HepG2 (cell line): ENCODE results near the gene CDC123. TPM values are rescaled to one million over a fixed set of nuclear protein-coding genes. Genes with fewer than 3 reads are reported as not detected.

ENCODE experiments used
- ADNP ChIP-seq: sonication (generic); formaldehyde crosslinking; IDR thresholded peaks from 2 replicates; pipeline ENCODE4 v1.4.0; 2020; ENCODE audit warnings: missing genetic modification reagents
- ASH2L ChIP-seq: fragments of 300-600, 200-600 bp; sonication (generic); IDR thresholded peaks from 2 replicates; pipeline ENCODE4 v1.7.0; 2017; ENCODE audit warnings: low read depth, mild to moderate bottlenecking, moderate library complexity, mixed read lengths, low read length; ENCODE audit not compliant: insufficient read length
- CREBL2 ChIP-seq: sonication (generic); formaldehyde crosslinking; IDR thresholded peaks from 2 replicates; pipeline ENCODE4 v1.8.1; 2023; ENCODE audit warnings: missing genetic modification reagents, mild to moderate bottlenecking, borderline replicate concordance
- HNRNPLL ChIP-seq: fragments of 200-400 bp; formaldehyde crosslinking; IDR thresholded peaks from 2 replicates; pipeline ENCODE4 v1.6.1; 2017; ENCODE audit warnings: mild to moderate bottlenecking, low read depth, low read length; ENCODE audit not compliant: poor library complexity, severe bottlenecking
- ISL2 ChIP-seq: sonication (generic); formaldehyde crosslinking; IDR thresholded peaks from 2 replicates; pipeline ENCODE4 v1.5.0; 2020; ENCODE audit warnings: missing genetic modification reagents
- KAT7 ChIP-seq: IDR thresholded peaks from 2 replicates; pipeline ENCODE4 v1.6.1; 2018; ENCODE audit warnings: borderline replicate concordance, missing compliant biosample characterization
- KMT2B ChIP-seq: IDR thresholded peaks from 2 replicates; pipeline ENCODE4 v1.6.1; 2016; ENCODE audit warnings: missing genetic modification reagents, missing compliant biosample characterization
- PAWR ChIP-seq: sonication (generic); formaldehyde crosslinking; IDR thresholded peaks from 2 replicates; pipeline ENCODE4 v1.4.0; 2020; ENCODE audit warnings: missing genetic modification reagents, mild to moderate bottlenecking, borderline replicate concordance
- REPIN1 ChIP-seq: sonication (generic); formaldehyde crosslinking; IDR thresholded peaks from 2 replicates; pipeline ENCODE4 v1.8.0; 2022; ENCODE audit warnings: missing genetic modification reagents, low read depth, mild to moderate bottlenecking, borderline replicate concordance
- SOX13 ChIP-seq, 3 experiments: fragments of 450-650 bp in 1 of 3; sonication (generic) in 1 of 3; formaldehyde crosslinking in 1 of 3; IDR thresholded peaks in 2 of 3; conservative IDR thresholded peaks in 1 of 3; 2 replicates each; pipeline versions ENCODE4 v1.5.0 to v1.6.1; 2016 to 2020; ENCODE audit warnings: antibody characterized with exemption in 1 of 3, mild to moderate bottlenecking in 1 of 3, missing compliant biosample characterization in 1 of 3, missing genetic modification reagents in 1 of 3, moderate library complexity in 1 of 3
- SOX6 ChIP-seq, 2 experiments: fragments of 450-650 bp in 1 of 2; sonication (generic) in 1 of 2; formaldehyde crosslinking in 1 of 2; IDR thresholded peaks; 2 replicates each; pipeline versions ENCODE4 v1.4.0 to v1.6.1; 2017 to 2020; ENCODE audit warnings: antibody characterized with exemption in 1 of 2, mild to moderate bottlenecking in 1 of 2, missing genetic modification reagents in 1 of 2
- SP2 ChIP-seq: sonication (generic); formaldehyde crosslinking; IDR thresholded peaks from 2 replicates; pipeline ENCODE4 v1.5.1; 2020; ENCODE audit warnings: mild to moderate bottlenecking, missing genetic modification reagents
- ZMYM4 ChIP-seq: sonication (generic); formaldehyde crosslinking; IDR thresholded peaks from 2 replicates; pipeline ENCODE4 v1.8.1; 2023; ENCODE audit warnings: mild to moderate bottlenecking, missing genetic modification reagents
- ZNF282 ChIP-seq: fragments of 450-650 bp; IDR thresholded peaks from 2 replicates; pipeline ENCODE4 v1.6.1; 2018; ENCODE audit not compliant: partially characterized antibody
- ZNF761 ChIP-seq: sonication (generic); formaldehyde crosslinking; conservative IDR thresholded peaks from 2 replicates; pipeline ENCODE4 v1.4.0; 2020; ENCODE audit warnings: mild to moderate bottlenecking, missing genetic modification reagents
- ZNF782 ChIP-seq: sonication (generic); formaldehyde crosslinking; IDR thresholded peaks from 2 replicates; pipeline ENCODE4 v1.4.0; 2020; ENCODE audit warnings: missing genetic modification reagents, mild to moderate bottlenecking, borderline replicate concordance
- polyA plus RNA-seq, 8 experiments: library from polyadenylated mRNA; depleted of rRNA in 3 of 8; stranded (reverse) in 7 of 8; unstranded in 1 of 8; fragments of >200 nt; fragmentation: Illumina TruSeq in 4 of 8; extraction: Trizol in 4 of 8; gene quantifications; 2 replicates each; pipeline versions ENCODE4 v1.2.1 to v1.2.3, GENCODE V29; 2011 to 2016; ENCODE audit warnings: low read depth in 4 of 8, missing spikeins in 1 of 8, mixed read lengths in 1 of 8; ENCODE audit not compliant: insufficient read depth in 1 of 8
- total RNA-seq, 5 experiments: library from RNA; depleted of rRNA; stranded (reverse); fragments of >200 nt; fragmentation: Illumina TruSeq; extraction: Trizol; gene quantifications; 2 replicates each; pipeline ENCODE4 v1.2.3, GENCODE V29; 2016; ENCODE audit warnings: low read depth in 1 of 5
- TF ChIP-seq, protein P1 (sequence below): sonication (generic); formaldehyde crosslinking; IDR thresholded peaks from 2 replicates; pipeline ENCODE4 v1.4.0; 2020; ENCODE audit warnings: missing genetic modification reagents, mild to moderate bottlenecking, borderline replicate concordance
- TF ChIP-seq, protein P2 (sequence below): sonication (generic); formaldehyde crosslinking; IDR thresholded peaks from 2 replicates; pipeline ENCODE4 v1.8.0; 2022; ENCODE audit warnings: missing genetic modification reagents, mild to moderate bottlenecking, moderate library complexity, borderline replicate concordance
- TF ChIP-seq, protein P3 (sequence below): sonication (generic); formaldehyde crosslinking; IDR thresholded peaks from 2 replicates; pipeline ENCODE4 v1.4.0; 2020; ENCODE audit warnings: mild to moderate bottlenecking, missing genetic modification reagents
- TF ChIP-seq, protein P4 (sequence below): sonication (generic); formaldehyde crosslinking; conservative IDR thresholded peaks from 2 replicates; pipeline ENCODE4 v1.4.0; 2020; ENCODE audit warnings: missing genetic modification reagents

The CDC123 gene
- total and polyA plus RNA-seq, 2 of the 13 experiments (the other 11 are each of a cell fraction or from before 2014, with no cell fraction given), result 63.3 to 153 TPM

GRCh38 chr10:12237265-12238220, 41.6 kb downstream of the CDC123 start (continued):
- TF ChIP-seq PAWR (CRISPR knock-in tag), result no peak
- TF ChIP-seq CREBL2 (CRISPR knock-in tag), result no peak
- TF ChIP-seq, protein P1, sequence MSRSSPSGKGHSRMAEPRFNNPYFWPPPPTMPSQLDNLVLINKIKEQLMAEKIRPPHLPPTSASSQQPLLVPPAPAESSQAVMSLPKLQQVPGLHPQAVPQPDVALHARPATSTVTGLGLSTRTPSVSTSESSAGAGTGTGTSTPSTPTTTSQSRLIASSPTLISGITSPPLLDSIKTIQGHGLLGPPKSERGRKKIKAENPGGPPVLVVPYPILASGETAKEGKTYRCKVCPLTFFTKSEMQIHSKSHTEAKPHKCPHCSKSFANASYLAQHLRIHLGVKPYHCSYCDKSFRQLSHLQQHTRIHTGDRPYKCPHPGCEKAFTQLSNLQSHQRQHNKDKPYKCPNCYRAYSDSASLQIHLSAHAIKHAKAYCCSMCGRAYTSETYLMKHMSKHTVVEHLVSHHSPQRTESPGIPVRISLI, result peak; percentile 54; the same call in 1 of the 2 replicates
- no peak for TF ChIP-seq SP2 (CRISPR knock-in tag)
- TF ChIP-seq ZMYM4 (CRISPR knock-in tag), result peak; percentile 35; the same call in 1 of the 2 replicates
- TF ChIP-seq HNRNPLL, result no peak
- TF ChIP-seq REPIN1 (CRISPR knock-in tag), result 0 out of 2 replicates have a peak, but pooled peaks have one; percentile 27
- no peak for TF ChIP-seq KAT7 (CRISPR knock-in tag)
- no peak for TF ChIP-seq SOX13 (IDR thresholded peaks at IDR 0.05)
- peak in 1 of 2 experiments; percentile 84; a peak in 2 of 4 replicates for TF ChIP-seq SOX13 (CRISPR knock-in tag; conservative IDR thresholded peaks at IDR 0.05 in 1 of 2, IDR thresholded peaks at IDR 0.05 in 1 of 2)
- TF ChIP-seq ADNP (CRISPR knock-in tag), result peak; percentile 90; the same call in 1 of the 2 replicates
- TF ChIP-seq SOX6 (IDR thresholded peaks at IDR 0.05), result no peak
- TF ChIP-seq SOX6 (CRISPR knock-in tag; IDR thresholded peaks at IDR 0.05), result peak; percentile 71
- peak; percentile 92 for TF ChIP-seq ISL2
- no peak for TF ChIP-seq ZNF282
- TF ChIP-seq, protein P2, sequence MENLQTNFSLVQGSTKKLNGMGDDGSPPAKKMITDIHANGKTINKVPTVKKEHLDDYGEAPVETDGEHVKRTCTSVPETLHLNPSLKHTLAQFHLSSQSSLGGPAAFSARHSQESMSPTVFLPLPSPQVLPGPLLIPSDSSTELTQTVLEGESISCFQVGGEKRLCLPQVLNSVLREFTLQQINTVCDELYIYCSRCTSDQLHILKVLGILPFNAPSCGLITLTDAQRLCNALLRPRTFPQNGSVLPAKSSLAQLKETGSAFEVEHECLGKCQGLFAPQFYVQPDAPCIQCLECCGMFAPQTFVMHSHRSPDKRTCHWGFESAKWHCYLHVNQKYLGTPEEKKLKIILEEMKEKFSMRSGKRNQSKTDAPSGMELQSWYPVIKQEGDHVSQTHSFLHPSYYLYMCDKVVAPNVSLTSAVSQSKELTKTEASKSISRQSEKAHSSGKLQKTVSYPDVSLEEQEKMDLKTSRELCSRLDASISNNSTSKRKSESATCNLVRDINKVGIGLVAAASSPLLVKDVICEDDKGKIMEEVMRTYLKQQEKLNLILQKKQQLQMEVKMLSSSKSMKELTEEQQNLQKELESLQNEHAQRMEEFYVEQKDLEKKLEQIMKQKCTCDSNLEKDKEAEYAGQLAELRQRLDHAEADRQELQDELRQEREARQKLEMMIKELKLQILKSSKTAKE (CRISPR knock-in tag), result no peak
- TF ChIP-seq, protein P3, sequence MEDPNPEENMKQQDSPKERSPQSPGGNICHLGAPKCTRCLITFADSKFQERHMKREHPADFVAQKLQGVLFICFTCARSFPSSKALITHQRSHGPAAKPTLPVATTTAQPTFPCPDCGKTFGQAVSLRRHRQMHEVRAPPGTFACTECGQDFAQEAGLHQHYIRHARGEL, result no peak
- TF ChIP-seq ZNF782, result no peak
- TF ChIP-seq ASH2L, result peak; percentile 89
- TF ChIP-seq, protein P4, sequence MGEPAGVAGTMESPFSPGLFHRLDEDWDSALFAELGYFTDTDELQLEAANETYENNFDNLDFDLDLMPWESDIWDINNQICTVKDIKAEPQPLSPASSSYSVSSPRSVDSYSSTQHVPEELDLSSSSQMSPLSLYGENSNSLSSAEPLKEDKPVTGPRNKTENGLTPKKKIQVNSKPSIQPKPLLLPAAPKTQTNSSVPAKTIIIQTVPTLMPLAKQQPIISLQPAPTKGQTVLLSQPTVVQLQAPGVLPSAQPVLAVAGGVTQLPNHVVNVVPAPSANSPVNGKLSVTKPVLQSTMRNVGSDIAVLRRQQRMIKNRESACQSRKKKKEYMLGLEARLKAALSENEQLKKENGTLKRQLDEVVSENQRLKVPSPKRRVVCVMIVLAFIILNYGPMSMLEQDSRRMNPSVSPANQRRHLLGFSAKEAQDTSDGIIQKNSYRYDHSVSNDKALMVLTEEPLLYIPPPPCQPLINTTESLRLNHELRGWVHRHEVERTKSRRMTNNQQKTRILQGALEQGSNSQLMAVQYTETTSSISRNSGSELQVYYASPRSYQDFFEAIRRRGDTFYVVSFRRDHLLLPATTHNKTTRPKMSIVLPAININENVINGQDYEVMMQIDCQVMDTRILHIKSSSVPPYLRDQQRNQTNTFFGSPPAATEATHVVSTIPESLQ, result no peak
- TF ChIP-seq KMT2B (CRISPR knock-in tag), result no peak
- TF ChIP-seq ZNF761 (CRISPR knock-in tag), result no peak
